Mammary epithelial cell (primary cell): Measurements from ENCODE around the gene LRCH1.

Experiments used
- EZH2 ChIP-seq: IDR thresholded peaks from 2 replicates; pipeline ENCODE4 v1.6.1; 2012; ENCODE audit warnings: low read length, inconsistent platforms, borderline replicate concordance
- TF ChIP-seq, protein P1 (sequence below), 2 donors: IDR thresholded peaks in 1 of 2; conservative IDR thresholded peaks in 1 of 2; 2 replicates each; pipeline ENCODE4 v1.5.1; 2011 to 2012; ENCODE audit warnings: inconsistent platforms in 2 of 2, low read length in 2 of 2, mild to moderate bottlenecking in 2 of 2, control low read depth in 1 of 2, low read depth in 1 of 2; ENCODE audit not compliant: insufficient read depth in 1 of 2; ENCODE audit errors: extremely low read depth in 1 of 2

DNA sequence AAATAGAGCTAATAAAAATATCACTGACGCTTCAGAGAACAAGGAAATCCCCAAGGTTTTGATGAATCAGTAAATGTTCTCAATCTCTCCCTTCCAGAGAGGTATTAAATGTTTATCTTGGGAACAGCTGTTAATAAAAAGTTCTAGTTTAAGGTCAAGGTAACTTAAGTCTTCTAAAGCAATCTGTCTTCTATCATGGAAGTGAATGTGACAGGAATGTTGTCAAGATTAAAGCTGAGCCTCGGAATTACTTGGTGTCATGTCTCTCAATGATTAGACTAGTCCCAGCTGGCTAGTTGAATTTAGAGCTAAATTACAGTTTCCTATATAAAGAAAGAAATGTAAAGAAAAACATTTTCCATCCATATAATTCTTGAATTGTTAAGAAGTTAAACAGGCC, 220.6 kb downstream of the LRCH1 start:
- TF ChIP-seq, protein P1, sequence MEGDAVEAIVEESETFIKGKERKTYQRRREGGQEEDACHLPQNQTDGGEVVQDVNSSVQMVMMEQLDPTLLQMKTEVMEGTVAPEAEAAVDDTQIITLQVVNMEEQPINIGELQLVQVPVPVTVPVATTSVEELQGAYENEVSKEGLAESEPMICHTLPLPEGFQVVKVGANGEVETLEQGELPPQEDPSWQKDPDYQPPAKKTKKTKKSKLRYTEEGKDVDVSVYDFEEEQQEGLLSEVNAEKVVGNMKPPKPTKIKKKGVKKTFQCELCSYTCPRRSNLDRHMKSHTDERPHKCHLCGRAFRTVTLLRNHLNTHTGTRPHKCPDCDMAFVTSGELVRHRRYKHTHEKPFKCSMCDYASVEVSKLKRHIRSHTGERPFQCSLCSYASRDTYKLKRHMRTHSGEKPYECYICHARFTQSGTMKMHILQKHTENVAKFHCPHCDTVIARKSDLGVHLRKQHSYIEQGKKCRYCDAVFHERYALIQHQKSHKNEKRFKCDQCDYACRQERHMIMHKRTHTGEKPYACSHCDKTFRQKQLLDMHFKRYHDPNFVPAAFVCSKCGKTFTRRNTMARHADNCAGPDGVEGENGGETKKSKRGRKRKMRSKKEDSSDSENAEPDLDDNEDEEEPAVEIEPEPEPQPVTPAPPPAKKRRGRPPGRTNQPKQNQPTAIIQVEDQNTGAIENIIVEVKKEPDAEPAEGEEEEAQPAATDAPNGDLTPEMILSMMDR (conservative IDR thresholded peaks at IDR 0.05 in 1 of 2, IDR thresholded peaks at IDR 0.05 in 1 of 2; ENCODE audit: extremely low read depth in 1 of 2, insufficient read depth in 1 of 2, low read depth in 1 of 2, low read length in 2 of 2) = no peak
- TF ChIP-seq EZH2 = no peak
